ENCODE data around the gene XKR8.
A peak's percentile ranks its signal among the peaks of the same experiment; 100 is the strongest.

The XKR8 gene

DNA sequence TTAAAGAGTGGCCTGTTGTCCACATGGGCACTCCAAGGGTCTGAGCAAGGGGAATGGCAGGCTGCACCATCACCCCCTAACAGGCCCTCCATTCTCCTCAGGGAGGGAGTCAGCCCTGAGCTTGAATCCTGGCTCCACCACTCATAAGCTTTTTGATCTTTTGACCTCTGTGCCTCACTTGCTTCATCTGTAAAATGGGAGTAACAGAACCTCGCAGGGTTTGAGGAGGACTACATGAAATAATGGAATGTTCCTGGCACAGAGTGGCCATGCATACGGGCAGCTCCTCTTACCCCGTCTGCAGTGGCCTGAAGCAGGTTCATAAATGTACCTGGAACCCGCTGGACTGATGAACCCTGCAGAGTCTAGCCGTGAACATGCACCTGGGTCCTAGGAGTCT lies 2.1 kb upstream of the XKR8 start:
- no peak for DNase-seq

DNA sequence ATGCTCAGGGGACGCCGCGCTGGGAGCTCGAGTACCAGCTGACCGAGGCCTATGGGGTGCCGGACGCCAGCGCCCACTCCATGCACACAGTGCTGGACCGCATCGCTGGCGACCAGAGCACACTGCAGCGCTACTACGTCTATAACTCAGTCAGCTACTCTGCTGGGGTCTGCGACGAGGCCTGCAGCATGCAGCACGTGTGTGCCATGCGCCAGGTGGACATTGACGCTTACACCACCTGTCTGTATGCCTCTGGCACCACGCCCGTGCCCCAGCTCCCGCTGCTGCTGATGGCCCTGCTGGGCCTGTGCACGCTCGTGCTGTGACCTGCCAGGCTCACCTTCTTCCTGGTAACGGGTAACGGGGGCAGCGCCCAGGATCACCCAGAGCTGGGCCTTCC lies 1.3 kb upstream of the XKR8 start:
- DNase-seq, result no peak

DNA sequence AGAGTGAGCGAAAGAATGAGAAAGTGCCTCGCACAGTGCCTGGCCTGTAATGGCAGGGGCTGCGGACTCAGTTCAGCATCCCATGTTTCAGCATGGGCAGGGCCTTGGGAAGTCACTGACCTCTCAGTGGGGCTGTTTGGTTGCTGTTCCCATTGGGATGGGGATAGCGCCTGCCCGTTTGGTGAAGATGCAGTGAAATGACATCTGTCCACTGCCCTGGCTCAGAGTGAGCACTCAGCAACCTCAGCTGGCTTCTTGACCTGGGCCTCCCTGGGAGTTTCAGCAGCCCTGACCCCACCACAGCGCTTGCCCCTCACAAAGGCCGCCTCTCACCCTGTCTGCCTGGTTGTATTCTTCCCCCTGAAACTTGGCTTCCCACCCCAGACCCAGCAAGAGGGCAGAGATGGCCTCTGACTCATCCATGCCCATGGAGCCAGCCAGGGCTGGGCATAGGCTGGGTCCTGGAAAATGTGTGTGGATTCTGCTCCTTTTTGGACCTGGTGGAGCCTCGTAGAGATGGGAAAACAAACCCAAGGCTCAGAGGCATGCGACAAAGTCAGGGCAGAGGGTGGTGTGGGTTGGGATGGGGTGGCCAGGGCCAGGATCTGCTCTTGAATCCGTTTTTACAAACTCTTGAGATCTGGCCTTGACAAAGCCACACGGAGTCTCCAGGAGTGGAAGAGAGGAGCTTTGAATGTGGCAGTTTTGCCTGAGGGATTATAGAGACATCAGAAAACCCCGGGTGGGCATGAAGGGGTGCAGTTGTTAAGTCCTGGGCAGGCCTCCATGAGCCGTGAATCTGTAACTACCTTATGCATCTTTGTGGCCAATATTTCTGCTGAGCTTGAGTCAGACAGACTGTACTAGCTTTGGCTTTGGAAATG lies 1.2 kb downstream of the XKR8 start:
- no peak for DNase-seq

DNA sequence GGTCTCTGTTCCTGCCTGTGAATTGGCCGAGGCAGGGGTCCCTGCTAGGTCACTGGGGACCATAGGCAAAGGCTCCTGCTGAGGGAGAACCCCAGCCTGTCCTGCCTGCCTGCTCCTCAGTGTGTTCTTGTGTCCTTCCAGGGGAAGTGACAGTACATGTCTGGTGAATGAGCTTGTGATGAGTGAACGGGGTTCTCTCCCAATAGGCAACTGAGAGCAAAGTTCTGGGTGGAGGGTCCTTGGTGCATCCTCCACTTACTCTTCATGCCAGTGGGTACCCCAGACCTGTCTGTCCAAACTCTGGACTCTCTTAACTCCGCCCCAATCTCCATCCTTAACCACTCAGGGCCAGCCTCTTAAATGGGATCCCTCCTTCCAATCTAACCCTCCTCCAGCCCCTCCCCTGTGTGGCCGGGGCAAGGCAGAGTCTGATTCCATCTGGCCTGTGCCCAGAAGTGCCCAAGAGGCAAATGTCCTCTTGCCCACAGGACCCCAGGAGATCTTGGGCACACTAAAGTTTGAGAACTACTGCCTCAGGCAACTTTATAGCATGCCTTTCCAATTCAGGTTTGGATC lies 2.0 kb downstream of the XKR8 start:
- no peak for DNase-seq

DNA sequence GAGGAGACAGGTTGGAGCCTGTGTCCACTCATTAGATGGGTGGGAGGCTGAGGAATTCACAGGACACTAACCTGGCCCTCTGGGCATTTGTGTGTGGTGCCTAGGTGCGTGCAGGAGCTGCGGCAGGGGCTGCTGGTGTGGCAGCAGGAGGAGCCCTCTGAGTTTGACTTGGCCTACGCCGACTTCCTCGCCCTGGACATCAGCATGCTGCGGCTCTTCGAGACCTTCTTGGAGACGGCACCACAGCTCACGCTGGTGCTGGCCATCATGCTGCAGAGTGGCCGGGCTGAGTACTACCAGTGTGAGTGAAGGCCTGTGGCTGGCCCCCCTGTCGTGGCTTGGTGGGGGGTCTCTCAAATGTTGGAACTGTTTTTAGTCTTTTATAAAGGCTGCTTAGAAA lies 3.6 kb downstream of the XKR8 start:
- DNase-seq, result no peak

DNA sequence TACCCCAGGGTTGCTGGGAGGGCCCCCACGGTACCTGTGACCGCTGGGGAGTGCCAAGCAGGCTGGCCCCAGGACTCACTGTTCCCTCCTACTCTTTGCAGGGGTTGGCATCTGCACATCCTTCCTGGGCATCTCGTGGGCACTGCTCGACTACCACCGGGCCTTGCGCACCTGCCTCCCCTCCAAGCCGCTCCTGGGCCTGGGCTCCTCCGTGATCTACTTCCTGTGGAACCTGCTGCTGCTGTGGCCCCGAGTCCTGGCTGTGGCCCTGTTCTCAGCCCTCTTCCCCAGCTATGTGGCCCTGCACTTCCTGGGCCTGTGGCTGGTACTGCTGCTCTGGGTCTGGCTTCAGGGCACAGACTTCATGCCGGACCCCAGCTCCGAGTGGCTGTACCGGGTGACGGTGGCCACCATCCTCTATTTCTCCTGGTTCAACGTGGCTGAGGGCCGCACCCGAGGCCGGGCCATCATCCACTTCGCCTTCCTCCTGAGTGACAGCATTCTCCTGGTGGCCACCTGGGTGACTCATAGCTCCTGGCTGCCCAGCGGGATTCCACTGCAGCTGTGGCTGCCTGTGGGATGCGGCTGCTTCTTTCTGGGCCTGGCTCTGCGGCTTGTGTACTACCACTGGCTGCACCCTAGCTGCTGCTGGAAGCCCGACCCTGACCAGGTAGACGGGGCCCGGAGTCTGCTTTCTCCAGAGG lies 6.8 kb downstream of the XKR8 start:
- no peak for DNase-seq

DNA sequence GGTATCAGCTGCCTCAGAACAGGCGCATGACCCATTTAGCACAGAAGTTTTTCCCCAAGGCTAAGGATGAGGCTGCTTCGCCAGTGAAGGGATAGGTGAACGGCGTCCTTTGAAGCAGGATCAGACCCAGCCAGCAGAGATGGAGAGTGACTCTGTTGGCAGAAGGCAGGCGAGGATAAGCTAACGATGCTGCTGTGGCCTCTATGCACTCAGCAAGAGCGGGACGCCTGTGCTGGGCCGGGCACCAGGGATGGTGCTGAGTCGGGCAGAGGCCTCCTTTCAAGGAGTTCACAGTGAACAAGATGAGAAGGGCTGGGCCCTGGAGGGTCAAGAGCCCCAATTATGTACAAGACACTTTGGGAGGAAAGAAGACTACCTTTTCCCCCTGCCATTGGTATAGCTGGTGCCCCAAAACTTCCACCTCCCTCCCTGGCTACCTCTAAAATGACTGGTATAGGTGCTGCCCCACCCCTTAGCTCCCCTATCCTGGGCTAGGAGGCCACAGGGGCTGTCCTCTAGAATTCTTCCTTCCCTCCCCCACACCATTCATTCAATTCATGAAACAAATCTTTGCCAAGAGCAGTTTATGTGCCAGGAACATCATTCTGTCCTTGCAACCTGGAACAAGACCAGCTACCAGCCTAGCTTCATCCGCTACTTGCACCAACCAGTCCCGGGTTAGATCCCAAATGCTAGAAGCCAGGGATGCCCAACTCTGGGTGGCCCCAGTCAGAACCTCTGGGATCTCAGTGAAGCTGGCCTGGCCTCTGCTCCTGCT lies 7.5 kb downstream of the XKR8 start:
- no peak for DNase-seq

DNA sequence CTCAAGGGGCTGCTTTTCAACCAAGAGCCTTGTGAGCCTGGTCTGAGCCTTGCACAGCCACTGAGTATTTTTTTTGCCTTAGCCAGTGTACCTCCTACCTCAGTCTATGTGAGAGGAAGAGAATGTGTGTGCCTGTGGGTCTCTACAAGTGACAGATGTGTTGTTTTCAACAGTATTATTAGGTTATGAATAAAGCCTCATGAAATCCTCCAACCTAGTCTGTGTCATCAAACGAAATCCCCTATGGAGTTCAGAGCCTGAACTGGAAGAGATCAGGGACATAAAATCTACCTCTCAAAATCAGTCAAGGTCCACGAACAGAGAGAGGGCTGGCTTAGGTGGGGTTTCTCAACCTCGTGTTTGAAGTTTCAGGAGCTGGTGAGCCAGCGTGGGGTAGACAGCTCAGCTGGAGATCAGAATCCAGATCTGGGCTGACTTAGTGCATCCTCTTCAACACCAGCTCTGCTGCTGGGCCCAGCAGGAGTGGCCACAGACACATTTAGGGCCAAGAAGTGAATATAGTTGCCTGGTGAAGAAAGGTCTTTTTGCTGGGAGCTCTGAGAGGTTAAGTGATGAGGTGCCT lies 8.2 kb downstream of the XKR8 start:
- no peak for DNase-seq

DNA sequence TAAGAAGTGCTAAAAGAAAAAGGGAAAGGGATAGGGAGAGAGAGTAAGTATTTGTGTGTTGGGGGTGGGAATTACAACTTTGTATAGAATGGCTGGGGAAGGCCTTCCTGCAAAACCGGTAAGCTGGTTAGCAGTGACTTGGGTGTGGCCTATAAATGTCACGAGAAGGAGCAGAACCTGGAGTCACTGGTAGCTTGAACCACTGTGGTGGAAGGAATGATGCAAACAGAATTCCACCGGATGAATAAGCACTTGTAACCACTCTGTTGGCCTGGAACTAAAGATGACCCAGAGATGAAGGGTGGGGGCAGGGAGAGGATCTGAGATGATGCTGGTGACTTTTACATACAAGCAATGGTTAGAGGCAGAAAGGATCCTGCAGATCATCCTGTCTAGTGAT lies 8.9 kb downstream of the XKR8 start:
- DNase-seq, result no peak

DNA sequence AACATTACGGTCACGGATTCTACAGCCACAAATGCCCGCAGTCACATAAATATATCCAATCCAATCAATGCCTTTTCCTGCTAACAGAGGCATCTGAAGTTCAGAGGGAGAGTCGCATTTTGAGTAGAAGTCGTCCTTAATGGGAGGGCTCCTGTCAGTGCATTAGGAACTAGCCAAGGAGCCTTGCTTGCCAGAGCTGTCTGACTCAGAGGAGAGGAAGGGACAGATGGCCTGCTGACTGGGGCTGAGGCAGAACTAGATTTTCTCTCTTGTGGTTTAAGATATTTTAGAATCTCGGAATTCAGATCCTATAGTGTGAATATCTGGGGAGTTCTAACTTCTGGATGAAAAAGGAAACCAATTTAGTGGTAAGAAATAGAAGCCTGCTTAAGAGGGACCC lies 10.6 kb downstream of the XKR8 start:
- no peak for DNase-seq

DNA sequence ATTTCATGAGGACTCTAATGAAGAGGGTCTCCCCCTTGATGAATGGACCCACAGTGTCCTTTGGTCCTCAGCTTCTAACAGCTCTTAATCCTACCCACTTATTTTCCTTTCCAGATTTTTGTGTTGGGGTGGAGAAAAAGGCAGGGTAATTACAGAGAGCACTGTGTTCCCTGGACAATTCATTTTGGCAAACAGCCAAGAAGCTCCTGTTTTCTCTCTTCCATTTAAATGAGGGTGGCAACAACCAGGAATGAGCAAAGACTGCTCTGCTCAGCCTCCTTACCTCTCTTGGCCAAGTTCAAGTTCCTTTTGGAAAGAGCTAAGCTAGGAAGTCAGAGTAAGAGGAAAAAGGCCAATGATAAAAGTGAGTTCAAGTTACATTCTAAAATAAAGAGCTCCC lies 11.9 kb downstream of the XKR8 start:
- no peak for DNase-seq

DNA sequence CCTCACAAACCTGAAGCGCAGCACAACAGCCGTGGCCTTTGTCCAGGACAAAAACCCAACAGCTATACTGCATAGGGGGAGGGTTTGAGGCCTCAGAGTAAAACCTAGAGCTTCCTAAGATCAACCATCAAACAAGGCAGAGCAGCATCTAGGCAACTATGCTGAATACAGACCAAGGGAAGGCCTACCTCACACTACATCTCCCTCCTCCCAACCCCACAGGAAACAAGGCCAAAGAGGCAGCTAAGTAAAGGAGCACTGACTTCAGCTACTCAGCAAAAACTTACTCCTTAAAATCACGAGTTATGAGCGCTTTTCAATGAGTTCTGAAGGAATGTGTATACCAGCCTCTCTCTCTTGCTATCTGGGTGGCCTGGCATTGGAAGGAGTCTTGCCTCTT lies 12.4 kb downstream of the XKR8 start:
- DNase-seq, result no peak

DNA sequence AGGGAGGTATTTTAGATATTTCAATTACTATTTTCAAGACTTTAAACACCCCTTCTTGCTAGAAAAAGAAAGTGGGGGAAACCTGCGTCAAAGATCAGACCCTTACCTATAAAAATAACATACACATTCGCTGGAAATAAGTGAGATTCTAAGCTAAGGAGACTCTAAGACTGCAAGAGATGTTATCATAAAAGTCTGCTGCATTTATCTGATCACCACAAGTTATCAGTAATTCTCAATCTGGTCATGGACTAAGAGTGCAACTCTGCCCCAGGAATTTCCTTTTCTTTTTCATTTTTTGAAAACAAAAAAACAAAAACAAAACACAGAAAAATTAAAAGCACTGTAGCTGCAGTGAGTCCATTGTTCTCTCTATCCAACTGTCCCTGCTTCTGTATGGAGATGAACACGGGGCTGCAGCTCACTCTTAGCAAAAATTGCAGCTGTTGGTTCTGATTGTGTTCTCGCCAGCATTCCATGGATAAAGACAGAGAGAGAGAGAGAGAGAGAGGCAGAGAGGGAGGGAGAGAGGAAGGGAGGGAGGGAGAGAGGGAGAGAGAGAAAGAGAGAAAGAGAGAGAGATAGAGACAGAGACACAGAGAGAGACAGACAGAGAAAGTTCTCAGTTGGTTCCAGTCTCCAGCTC lies 14.1 kb downstream of the XKR8 start:
- DNase-seq, result no peak

DNA sequence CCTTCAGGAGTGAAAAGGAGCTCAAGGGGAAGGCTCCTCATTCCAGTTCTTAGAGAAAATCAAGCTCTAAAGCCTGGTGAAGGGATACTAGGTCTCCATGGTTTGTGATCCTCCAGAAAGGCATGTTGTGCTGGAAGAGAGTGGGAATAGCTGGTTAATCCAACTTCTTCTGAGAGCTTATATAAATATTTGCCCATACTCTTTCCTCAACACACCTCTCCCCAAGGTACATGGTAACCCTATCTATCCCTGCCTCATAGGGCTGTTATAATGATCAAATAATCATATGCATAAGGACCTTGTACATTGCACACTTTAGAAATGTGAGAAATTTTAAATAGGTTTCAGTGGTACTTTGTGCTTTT lies 14.6 kb downstream of the XKR8 start:
- no peak for DNase-seq

DNA sequence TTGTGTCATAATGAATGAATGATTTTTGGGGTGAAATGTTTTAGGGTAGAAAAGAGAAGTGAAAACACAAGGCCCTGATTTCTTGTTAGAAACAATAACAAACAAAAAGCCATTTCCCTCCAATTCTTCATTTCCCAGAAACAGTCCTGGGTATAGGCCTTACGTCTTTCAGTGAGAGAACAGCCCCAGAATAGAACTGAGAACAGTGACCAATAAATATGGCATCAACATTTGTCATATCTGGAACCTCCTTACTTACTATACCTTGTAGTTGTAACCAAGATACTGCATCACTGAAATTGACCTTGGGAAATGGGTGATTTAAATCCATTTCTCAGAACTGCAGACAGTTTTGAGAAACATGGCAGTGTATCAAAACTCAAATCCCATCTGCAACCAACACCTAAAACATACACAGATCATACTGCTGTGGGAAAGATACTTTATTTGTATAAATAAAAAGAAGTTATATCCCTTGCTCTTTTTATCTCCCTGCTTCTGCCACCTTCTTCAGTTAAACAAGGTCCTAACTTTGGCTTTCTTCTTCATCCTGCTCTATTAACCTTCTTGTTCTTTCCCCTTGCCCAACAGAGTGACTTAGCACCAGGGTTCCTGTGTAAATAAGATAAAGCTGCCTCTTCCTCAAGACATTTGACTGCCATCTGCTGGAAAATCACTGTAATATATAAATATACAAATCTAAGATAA lies 19.5 kb downstream of the XKR8 start:
- no peak for DNase-seq

DNA sequence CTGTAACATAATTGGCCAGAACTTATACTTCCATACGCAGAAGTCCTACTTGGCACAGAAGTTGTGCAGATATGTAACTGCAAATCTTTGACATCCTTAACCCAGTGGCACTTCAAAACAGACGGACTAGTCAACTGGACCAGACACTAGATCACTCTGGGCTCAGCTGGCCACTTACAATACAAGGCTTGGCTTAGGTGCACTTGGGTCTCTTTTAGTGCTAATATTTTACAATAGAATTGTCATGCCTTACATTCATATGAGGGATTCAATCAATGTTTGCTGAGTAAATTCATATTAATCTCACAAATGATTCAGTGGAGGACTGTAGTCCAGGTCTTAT lies 20.1 kb downstream of the XKR8 start:
- no peak for DNase-seq

DNA sequence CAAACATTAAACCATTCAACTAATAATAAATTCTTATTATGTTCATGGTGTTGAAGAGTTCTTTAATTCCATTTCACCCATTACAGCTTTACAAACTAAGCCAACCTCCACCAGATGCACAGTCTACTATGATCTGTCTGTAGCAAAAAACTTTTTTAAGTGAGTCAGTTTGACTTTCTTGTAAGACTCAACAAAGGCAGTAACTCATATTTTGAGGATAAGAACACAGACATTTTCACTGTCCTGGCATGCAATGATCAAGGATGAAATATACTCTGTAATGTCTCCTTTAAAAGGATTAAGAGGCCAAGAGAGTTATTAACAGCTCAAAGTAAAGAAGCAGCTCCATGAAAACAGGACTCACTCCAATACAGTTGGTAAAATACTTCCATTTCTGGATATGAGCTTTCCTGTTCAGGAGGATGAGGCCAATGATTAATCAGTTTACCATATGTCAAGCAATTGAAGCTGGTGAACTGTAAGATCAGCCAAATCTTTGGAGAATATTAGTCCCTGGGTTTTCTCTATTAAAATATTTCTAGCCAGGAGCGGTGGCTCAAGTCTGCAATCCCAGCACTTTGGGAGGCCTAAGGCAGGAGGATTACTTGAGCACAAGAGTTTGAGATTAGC lies 20.6 kb downstream of the XKR8 start:
- DNase-seq, result no peak

DNA sequence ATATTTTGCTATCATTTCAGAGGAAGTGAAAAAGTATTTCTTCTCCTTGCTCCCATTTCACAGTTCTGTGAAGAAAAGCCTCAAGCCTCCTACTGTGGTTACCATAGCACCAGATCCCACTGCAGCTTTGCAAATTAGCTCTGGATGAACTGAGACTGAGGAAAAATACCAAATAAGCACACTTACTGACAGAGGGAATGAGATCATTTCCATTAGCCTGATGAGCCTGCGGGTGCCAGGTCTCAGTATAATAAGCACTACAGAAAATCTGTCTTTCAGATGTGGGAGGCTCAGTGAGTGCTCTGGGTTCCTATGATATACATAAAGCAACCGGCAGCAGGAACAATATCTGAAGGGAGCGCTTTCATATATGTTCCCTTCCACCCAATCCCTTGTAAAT lies 21.4 kb downstream of the XKR8 start:
- no peak for DNase-seq

DNA sequence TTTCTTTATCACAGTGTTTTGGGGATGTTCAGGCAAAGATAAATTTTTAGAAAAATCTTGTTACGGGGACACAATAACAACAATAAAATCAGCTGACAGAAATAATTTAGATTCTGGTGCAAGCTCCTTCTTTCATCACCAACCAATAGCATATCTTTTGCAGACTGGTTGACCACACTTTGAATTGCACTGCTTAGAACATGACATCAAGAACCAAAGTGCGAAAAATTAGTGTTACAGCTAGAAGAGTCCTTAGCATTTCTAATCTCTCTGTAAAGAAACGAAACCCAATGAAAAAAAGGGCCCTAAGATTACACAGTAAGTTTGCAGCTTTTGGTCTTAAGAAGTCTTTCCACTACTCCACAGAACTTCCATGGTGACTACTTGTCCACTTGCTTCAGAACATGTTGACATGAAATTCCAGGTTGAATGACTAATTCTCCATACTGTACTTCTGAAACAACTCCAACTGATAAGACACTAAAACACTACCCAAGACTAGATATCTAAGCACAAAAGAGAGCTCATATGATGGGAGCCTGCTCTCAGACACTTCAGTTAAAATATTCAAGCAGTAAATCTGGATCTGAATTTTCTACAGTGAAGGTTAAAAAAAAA lies 31.3 kb downstream of the XKR8 start:
- DNase-seq, result no peak

DNA sequence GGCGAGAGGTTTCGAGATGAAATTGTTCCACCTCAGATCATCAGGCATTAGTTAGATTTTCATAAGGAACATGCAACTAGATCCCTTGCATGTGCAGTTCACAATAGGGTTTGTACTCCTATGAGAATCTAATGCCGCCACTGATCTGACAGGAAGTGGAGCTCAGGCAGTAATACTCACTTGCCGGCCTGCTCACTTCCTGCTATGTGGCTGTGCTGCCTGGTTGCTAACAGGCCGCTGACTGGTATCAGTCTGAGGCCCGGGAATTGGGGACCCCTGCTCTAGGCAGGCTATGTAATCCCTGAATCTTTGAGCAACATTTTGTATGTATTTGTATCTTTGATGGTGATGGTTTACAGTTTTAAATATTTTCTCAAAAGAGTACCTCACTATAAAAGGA lies 32.5 kb downstream of the XKR8 start:
- DNase-seq, result peak; percentile 26

DNA sequence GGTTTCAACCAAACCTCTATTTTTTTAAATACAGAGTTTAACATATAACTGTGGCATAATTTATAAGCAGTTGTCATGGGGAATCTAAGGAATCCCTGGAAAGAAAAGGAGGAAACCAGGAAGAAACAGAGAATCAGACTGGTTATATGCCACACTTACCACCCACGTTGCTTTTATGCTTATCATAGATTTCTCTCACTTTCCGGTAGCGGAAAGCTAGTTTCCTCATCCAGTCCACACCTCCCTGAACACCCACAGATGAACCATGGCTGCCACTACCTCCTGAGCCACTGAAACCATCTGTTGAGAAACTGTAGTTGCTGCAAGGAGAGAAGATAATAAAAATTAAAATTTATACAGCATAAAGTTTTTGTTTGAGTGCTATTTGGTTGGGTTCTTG lies 33.5 kb downstream of the XKR8 start:
- DNase-seq, result peak; percentile 4

Data from stimulated activated CD4-positive, alpha-beta T cell treated with anti-CD3 and anti-CD28 coated beads, Interleukin-4, amount 100 ng/mL, for 1 hour (primary cell).